CD4-positive, alpha-beta T cell (primary cell): ENCODE results near the gene DIABLO. TPM values are rescaled to one million over a fixed set of nuclear protein-coding genes. Genes with fewer than 3 reads are reported as not detected.
A peak's percentile ranks its signal among the peaks of the same experiment; 100 is the strongest.

Experiments used
- ATAC-seq: fragments of 200-7000 bp; cut with Tn5 transposase; one replicate; pipeline ENCODE4 v1.10.0; 2022; ENCODE audit warnings: mild to moderate bottlenecking; ENCODE audit not compliant: poor library complexity
- CTCF ChIA-PET: fragments of 350-600 bp; sonication (Branson Sonifier 250); formaldehyde crosslinking; loops from one replicate; lab custom pipeline; 2021; ENCODE audit warnings: antibody characterized with exemption, inconsistent platforms; lab: Charles Lee
- POLR2A ChIA-PET: fragments of 350-600 bp; sonication (Branson Sonifier 250); formaldehyde crosslinking; loops from one replicate; lab custom pipeline; 2021; ENCODE audit warnings: antibody characterized with exemption, inconsistent platforms; lab: Charles Lee
- DNase-seq, 14 experiments: peaks; one replicate each; pipeline ENCODE4 v3.0.0-alpha.2; 2013 to 2020; ENCODE audit warnings: mixed read lengths in 2 of 14
- H3K27ac ChIP-seq, 2 donors: one replicate each; pipeline versions ENCODE4 v1.5.1 to v1.7.0; 2013; ENCODE audit warnings: low read length in 2 of 2, low read depth in 1 of 2, mild to moderate bottlenecking in 1 of 2
- H3K27me3 ChIP-seq, 2 experiments: 1 replicate in 1 of 2; 2 replicates in 1 of 2; pipeline versions ENCODE4 v1.6.1 to v1.7.0; 2013; ENCODE audit warnings: low read length in 2 of 2, control low read depth in 1 of 2, mild to moderate bottlenecking in 1 of 2, moderate library complexity in 1 of 2; ENCODE audit not compliant: insufficient read depth in 2 of 2, control insufficient read depth in 1 of 2
- H3K36me3 ChIP-seq: one replicate; pipeline ENCODE4 v1.6.1; 2013; ENCODE audit warnings: low read length, control low read depth; ENCODE audit not compliant: insufficient read depth
- H3K4me1 ChIP-seq: one replicate; pipeline ENCODE4 v1.6.1; 2013; ENCODE audit warnings: low read length, control low read depth; ENCODE audit not compliant: insufficient read depth
- H3K4me3 ChIP-seq: one replicate; pipeline ENCODE4 v1.5.1; 2013; ENCODE audit warnings: mild to moderate bottlenecking, low read length, moderate library complexity
- H3K9me3 ChIP-seq, 2 experiments: 1 replicate in 1 of 2; 2 replicates in 1 of 2; pipeline versions ENCODE4 v1.6.1 to v1.7.0; 2013; ENCODE audit warnings: low read length in 2 of 2, mild to moderate bottlenecking in 2 of 2, control low read depth in 1 of 2, moderate library complexity in 1 of 2; ENCODE audit not compliant: control insufficient read depth in 1 of 2, insufficient read depth in 1 of 2
- H3K27ac Mint-ChIP-seq: one replicate; pipeline ENCODE4 v1.8.0; 2020; ENCODE audit warnings: mixed read lengths
- H3K27me3 Mint-ChIP-seq: one replicate; pipeline ENCODE4 v1.8.0; 2021; ENCODE audit warnings: mixed read lengths
- H3K36me3 Mint-ChIP-seq: one replicate; pipeline ENCODE4 v1.8.0; 2021; ENCODE audit warnings: low read depth, mixed read lengths
- H3K4me1 Mint-ChIP-seq: one replicate; pipeline ENCODE4 v1.8.0; 2021; ENCODE audit warnings: low read depth, mixed read lengths
- H3K4me3 Mint-ChIP-seq: one replicate; pipeline ENCODE4 v1.8.0; 2020; ENCODE audit warnings: mild to moderate bottlenecking, mixed read lengths
- H3K9me3 Mint-ChIP-seq: one replicate; pipeline ENCODE4 v1.8.0; 2020; ENCODE audit warnings: mixed read lengths
- intact Hi-C, 2 experiments: fragments of 100-400 bp; cut with DNase I in 1 of 2; cut with micrococcal nuclease in 1 of 2; formaldehyde crosslinking; loops; one replicate each; pipeline versions ENCODE4 v1.15.1 to v1.9.0; 2023 to 2025; cut with DNase I, micrococcal nuclease
- total RNA-seq, 174 experiments: library from RNA in 2 of 174; stranded (reverse) in 2 of 174; gene quantifications; one replicate each; pipeline ENCODE4 v1.2.3 and lab custom pipeline; 2021 to 2026
- TF ChIP-seq, protein P1 (sequence below): fragments of 200-600 bp; IDR thresholded peaks from one replicate; pipeline ENCODE4 v1.8.0; 2022; ENCODE audit warnings: antibody characterized with exemption, mild to moderate bottlenecking

The DIABLO gene
- total RNA-seq, 2 experiments from 2014 or later: 90.3 to 91.3 TPM

DNA sequence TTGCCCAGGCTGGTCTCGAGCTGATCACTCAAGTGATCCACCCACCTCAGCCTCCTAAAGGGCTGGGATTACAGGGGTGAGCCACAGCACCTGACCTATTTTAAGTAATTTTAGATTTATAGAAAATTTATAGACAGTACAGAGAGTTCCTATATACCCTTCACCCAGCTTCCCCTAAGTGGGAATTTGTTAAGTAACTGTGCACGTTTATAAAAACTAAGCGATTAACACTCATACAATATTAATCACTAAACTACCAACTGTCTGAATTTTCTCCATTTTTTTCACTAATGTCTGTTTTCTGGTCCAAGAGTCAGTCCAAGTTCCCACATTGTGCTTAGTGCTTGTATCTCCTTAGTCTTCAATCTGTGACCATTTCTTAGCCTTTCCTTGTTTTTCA, 57.4 kb downstream of the DIABLO start:
- H3K36me3 Mint-ChIP-seq: no peaks in the 10 kb centered on the region
- no peaks in the 10 kb centered on the region for H3K4me1 ChIP-seq
- no peaks in the 10 kb centered on the region for H3K27me3 ChIP-seq
- H3K27ac Mint-ChIP-seq: no peak overlapping the region
- no peaks in the 10 kb centered on the region for H3K4me1 Mint-ChIP-seq
- no peaks in the 10 kb centered on the region for H3K9me3 Mint-ChIP-seq
- ChIA-PET CTCF (no interaction called here), POLR2A (interaction anchor here (0.7 kb wide), 1 partner anchor 142 kb away, joined by 3 read pairs; no protein-coding TSS in a partner anchor)
- H3K4me3 Mint-ChIP-seq: no peak overlapping the region
- H3K27me3 Mint-ChIP-seq: no peaks in the 10 kb centered on the region
- TF ChIP-seq, protein P1, sequence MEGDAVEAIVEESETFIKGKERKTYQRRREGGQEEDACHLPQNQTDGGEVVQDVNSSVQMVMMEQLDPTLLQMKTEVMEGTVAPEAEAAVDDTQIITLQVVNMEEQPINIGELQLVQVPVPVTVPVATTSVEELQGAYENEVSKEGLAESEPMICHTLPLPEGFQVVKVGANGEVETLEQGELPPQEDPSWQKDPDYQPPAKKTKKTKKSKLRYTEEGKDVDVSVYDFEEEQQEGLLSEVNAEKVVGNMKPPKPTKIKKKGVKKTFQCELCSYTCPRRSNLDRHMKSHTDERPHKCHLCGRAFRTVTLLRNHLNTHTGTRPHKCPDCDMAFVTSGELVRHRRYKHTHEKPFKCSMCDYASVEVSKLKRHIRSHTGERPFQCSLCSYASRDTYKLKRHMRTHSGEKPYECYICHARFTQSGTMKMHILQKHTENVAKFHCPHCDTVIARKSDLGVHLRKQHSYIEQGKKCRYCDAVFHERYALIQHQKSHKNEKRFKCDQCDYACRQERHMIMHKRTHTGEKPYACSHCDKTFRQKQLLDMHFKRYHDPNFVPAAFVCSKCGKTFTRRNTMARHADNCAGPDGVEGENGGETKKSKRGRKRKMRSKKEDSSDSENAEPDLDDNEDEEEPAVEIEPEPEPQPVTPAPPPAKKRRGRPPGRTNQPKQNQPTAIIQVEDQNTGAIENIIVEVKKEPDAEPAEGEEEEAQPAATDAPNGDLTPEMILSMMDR: no peak
- H3K36me3 ChIP-seq: no peaks in the 10 kb centered on the region
- no peak overlapping the region for H3K27ac ChIP-seq
- ATAC-seq (no peak), DNase-seq (no peak)
- H3K4me3 ChIP-seq: no peak overlapping the region
- H3K9me3 ChIP-seq: no peaks in the 10 kb centered on the region
- intact Hi-C loops: no loop called here

GRCh38 chr12:122167356-122167925, 58.4 kb downstream of the DIABLO start:
- ATAC-seq: no peak

GRCh38 chr12:122166422-122167349, 59.2 kb downstream of the DIABLO start:
- Histone ChIP-seq H3K4me1 (peaks cover 4% of the 10 kb centered on the region), H3K9me3 (no peaks in the 10 kb centered on the region), H3K27me3 (no peaks in the 10 kb centered on the region), H3K27ac (no peak overlapping the region), H3K4me3 (no peak overlapping the region), H3K36me3 (no peaks in the 10 kb centered on the region)
- POLR2A ChIA-PET: no interaction called here
- ATAC-seq (no peak), DNase-seq (peak in 1 of 14 experiments; percentile 43)
- Mint-ChIP-seq H3K27me3 (no peaks in the 10 kb centered on the region), H3K4me1 (no peaks in the 10 kb centered on the region), H3K9me3 (no peaks in the 10 kb centered on the region), H3K4me3 (no peak overlapping the region), H3K27ac (no peak overlapping the region), H3K36me3 (no peaks in the 10 kb centered on the region)
- TF ChIP-seq, protein P1: no peak
- CTCF ChIA-PET: no interaction called here
- intact Hi-C loops: no loop called here

More at GRCh38 chr12:122167356-122167925, 58.4 kb downstream of the DIABLO start:
- Mint-ChIP-seq H3K9me3 (no peaks in the 10 kb centered on the region), H3K4me3 (no peak overlapping the region), H3K27ac (no peak overlapping the region), H3K27me3 (no peaks in the 10 kb centered on the region), H3K36me3 (no peaks in the 10 kb centered on the region), H3K4me1 (no peaks in the 10 kb centered on the region)
- Histone ChIP-seq H3K9me3 (no peaks in the 10 kb centered on the region), H3K4me1 (no peaks in the 10 kb centered on the region), H3K36me3 (no peaks in the 10 kb centered on the region), H3K27ac (no peak overlapping the region), H3K27me3 (no peaks in the 10 kb centered on the region), H3K4me3 (no peak overlapping the region)
- POLR2A ChIA-PET: no interaction called here
- TF ChIP-seq, protein P1: no peak
- CTCF ChIA-PET: no interaction called here
- no peak for DNase-seq
- intact Hi-C loops: no loop called here
